ENCODE measurements around the gene VAV1.
"Not testable (repeated sequence)": the region's sequence is repeated elsewhere in the genome, so short reads cannot be mapped to it uniquely, and the experiment has no call there.

VAV1 gene

GRCh38 chr19:6828698-6829633, 56.5 kb downstream of the VAV1 start:
- Histone ChIP-seq H3K4me1 (ENCODE audit: low read length) (no peaks in the 10 kb centered on the region), H3K9me3 (replicated peaks; ENCODE audit: insufficient read depth, low read length) (no peaks in the 10 kb centered on the region), H3K27ac (ENCODE audit: low read length) (no peak overlapping the region), H3K4me2 (ENCODE audit: low read depth, low read length) (no peak overlapping the region), H3K4me3 (ENCODE audit: low read length) (no peak overlapping the region), H3K9me2 (replicated peaks; ENCODE audit: insufficient read depth, low read length) (no peaks in the 10 kb centered on the region), H2AFZ (ENCODE audit: low read length) (no peak overlapping the region), H3K9ac (ENCODE audit: low read length) (no peak overlapping the region), H3K36me3 (replicated peaks; ENCODE audit: insufficient read depth, low read length) (peaks cover 20% of the 10 kb centered on the region), H4K20me1 (ENCODE audit: insufficient read depth, low read length) (no peaks in the 10 kb centered on the region), H3K27me3 (replicated peaks; ENCODE audit: insufficient read depth, low read length) (no peaks in the 10 kb centered on the region), H3F3A (ENCODE audit: insufficient read depth, low read length) (no peaks in the 10 kb centered on the region), H3K79me2 (ENCODE audit: low read length) (peaks cover 10% of the 10 kb centered on the region)
- TF ChIP-seq EZH2phosphoT487 (IDR thresholded peaks at IDR 0.05; ENCODE audit: low read length) (no peak), CTCF (IDR thresholded peaks at IDR 0.05; ENCODE audit: low read length) (no peak), EZH2 (optimal IDR thresholded peaks at IDR 0.05; ENCODE audit: low read depth, low read length) (no peak)
- DNase-seq: peak; percentile 82

GRCh38 chr19:6829829-6830228, 57.3 kb downstream of the VAV1 start:
- H3K4me3 ChIP-seq (ENCODE audit: low read length); H3K4me1 ChIP-seq (ENCODE audit: low read length); H3K9me2 ChIP-seq (replicated peaks; ENCODE audit: insufficient read depth, low read length); H3F3A ChIP-seq (ENCODE audit: insufficient read depth, low read length); H2AFZ ChIP-seq (ENCODE audit: low read length); H3K4me2 ChIP-seq (ENCODE audit: low read depth, low read length); DNase-seq; H4K20me1 ChIP-seq (ENCODE audit: insufficient read depth, low read length); H3K79me2 ChIP-seq (ENCODE audit: low read length); H3K9ac ChIP-seq (ENCODE audit: low read length); H3K27ac ChIP-seq (ENCODE audit: low read length); H3K27me3 ChIP-seq (replicated peaks; ENCODE audit: insufficient read depth, low read length); H3K9me3 ChIP-seq (replicated peaks; ENCODE audit: insufficient read depth, low read length): not testable (repeated sequence)
- H3K36me3 ChIP-seq (replicated peaks; ENCODE audit: insufficient read depth, low read length): peaks cover 20% of the 10 kb centered on the region

- H3K79me2 ChIP-seq (ENCODE audit: low read length); H3F3A ChIP-seq (ENCODE audit: insufficient read depth, low read length); H2AFZ ChIP-seq (ENCODE audit: low read length); H4K20me1 ChIP-seq (ENCODE audit: insufficient read depth, low read length); H3K4me3 ChIP-seq (ENCODE audit: low read length); H3K9me2 ChIP-seq (replicated peaks; ENCODE audit: insufficient read depth, low read length); H3K9me3 ChIP-seq (replicated peaks; ENCODE audit: insufficient read depth, low read length); H3K4me2 ChIP-seq (ENCODE audit: low read depth, low read length); DNase-seq; H3K4me1 ChIP-seq (ENCODE audit: low read length); H3K27me3 ChIP-seq (replicated peaks; ENCODE audit: insufficient read depth, low read length); H3K9ac ChIP-seq (ENCODE audit: low read length); H3K27ac ChIP-seq (ENCODE audit: low read length): not testable (repeated sequence)
- peaks cover 25% of the 10 kb centered on the region for H3K36me3 ChIP-seq (replicated peaks; ENCODE audit: insufficient read depth, low read length)
Observed at GRCh38 chr19:6831084-6831483, 58.6 kb downstream of the VAV1 start.

- TF ChIP-seq EZH2phosphoT487 (IDR thresholded peaks at IDR 0.05; ENCODE audit: low read length) (no peak), CTCF (IDR thresholded peaks at IDR 0.05; ENCODE audit: low read length) (no peak), EZH2 (optimal IDR thresholded peaks at IDR 0.05; ENCODE audit: low read depth, low read length) (no peak)
- peaks cover 24% of the 10 kb centered on the region for H3K36me3 ChIP-seq (replicated peaks; ENCODE audit: insufficient read depth, low read length)
Observed at GRCh38 chr19:6832412-6832811, 59.9 kb downstream of the VAV1 start.

More at GRCh38 chr19:6832412-6832811, 59.9 kb downstream of the VAV1 start:
- no peaks in the 10 kb centered on the region for H4K20me1 ChIP-seq (ENCODE audit: insufficient read depth, low read length)
- no peak overlapping the region for H3K27ac ChIP-seq (ENCODE audit: low read length)
- H3K79me2 ChIP-seq (ENCODE audit: low read length): no peaks in the 10 kb centered on the region
- H3K4me2 ChIP-seq (ENCODE audit: low read depth, low read length): no peak overlapping the region
- no peaks in the 10 kb centered on the region for H3K9me3 ChIP-seq (replicated peaks; ENCODE audit: insufficient read depth, low read length)
- H3F3A ChIP-seq (ENCODE audit: insufficient read depth, low read length): no peaks in the 10 kb centered on the region
- no peaks in the 10 kb centered on the region for H3K4me1 ChIP-seq (ENCODE audit: low read length)
- H3K4me3 ChIP-seq (ENCODE audit: low read length): no peak overlapping the region
- H3K9ac ChIP-seq (ENCODE audit: low read length): no peak overlapping the region
- no peak for DNase-seq
- no peaks in the 10 kb centered on the region for H3K9me2 ChIP-seq (replicated peaks; ENCODE audit: insufficient read depth, low read length)
- H3K27me3 ChIP-seq (replicated peaks; ENCODE audit: insufficient read depth, low read length): no peaks in the 10 kb centered on the region
- no peak overlapping the region for H2AFZ ChIP-seq (ENCODE audit: low read length)

Data from MM.1S (cell line).